ENCODE data around the gene STH.

The STH gene

DNA sequence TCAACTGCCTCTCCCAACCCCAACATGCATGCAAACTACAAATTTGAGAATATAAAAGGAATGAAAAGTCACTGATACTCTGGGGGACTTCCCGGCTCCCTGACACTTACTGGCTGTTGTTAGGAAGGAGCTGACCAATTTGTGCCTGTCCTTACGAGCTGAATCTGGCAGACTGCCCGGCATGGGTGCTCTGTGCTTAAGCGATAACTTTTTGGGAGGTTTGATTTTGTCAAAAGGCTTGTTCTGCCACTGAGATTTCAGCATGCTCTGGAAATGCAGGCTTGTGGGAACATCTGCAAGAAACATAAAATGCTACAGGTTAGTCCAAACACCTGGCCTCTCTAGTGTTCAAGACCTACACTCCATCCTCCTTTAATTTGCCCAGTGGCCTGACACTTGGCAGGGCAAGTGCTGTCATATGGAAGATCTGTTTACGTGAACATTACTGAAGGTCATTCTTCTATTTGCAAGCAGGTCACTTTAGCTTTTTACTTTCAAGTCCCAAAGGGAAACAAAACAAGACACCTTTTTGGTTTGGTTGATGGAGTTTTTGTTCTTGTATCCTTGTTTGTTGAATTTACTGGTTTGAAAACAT, 40.6 kb downstream of the STH start:
- Histone ChIP-seq H3K36me3 (ENCODE audit: control insufficient read depth, insufficient read depth, low read length) (peaks cover 24% of the 10 kb centered on the region), H3K27me3 (ENCODE audit: control insufficient read depth, insufficient read depth, low read length) (no peaks in the 10 kb centered on the region), H3K9ac (ENCODE audit: low read length) (no peak overlapping the region), H3K27ac (ENCODE audit: low read depth, low read length) (no peak overlapping the region), H3K4me3 (ENCODE audit: low read length) (no peak overlapping the region), H3K4me1 (ENCODE audit: control insufficient read depth, insufficient read depth, low read length) (peaks cover 17% of the 10 kb centered on the region)

DNA sequence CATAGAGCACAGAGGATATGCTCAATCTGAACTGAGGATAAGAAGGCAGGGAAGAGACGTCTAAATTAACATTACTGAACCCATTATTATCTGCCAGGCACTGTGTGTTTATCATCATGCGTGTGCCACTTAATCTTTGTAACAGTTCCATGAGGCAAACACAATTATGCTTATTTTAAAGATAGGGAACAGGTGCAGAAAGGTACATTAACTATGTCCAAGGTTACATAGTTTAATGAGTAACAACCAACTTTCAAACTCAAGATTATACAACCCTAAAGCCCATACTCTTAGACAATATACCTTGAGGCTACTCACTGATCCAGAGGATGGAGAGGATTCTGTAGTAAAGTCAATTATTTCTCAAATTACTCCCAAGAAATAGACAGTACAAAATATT, 43.2 kb downstream of the STH start:
- H3K4me1 ChIP-seq (ENCODE audit: control insufficient read depth, insufficient read depth, low read length): peaks cover 12% of the 10 kb centered on the region
- no peak overlapping the region for H3K27ac ChIP-seq (ENCODE audit: low read depth, low read length)
- no peak overlapping the region for H3K9ac ChIP-seq (ENCODE audit: low read length)
- no peaks in the 10 kb centered on the region for H3K27me3 ChIP-seq (ENCODE audit: control insufficient read depth, insufficient read depth, low read length)
- peaks cover 24% of the 10 kb centered on the region for H3K36me3 ChIP-seq (ENCODE audit: control insufficient read depth, insufficient read depth, low read length)
- H3K4me3 ChIP-seq (ENCODE audit: low read length): no peak overlapping the region

DNA sequence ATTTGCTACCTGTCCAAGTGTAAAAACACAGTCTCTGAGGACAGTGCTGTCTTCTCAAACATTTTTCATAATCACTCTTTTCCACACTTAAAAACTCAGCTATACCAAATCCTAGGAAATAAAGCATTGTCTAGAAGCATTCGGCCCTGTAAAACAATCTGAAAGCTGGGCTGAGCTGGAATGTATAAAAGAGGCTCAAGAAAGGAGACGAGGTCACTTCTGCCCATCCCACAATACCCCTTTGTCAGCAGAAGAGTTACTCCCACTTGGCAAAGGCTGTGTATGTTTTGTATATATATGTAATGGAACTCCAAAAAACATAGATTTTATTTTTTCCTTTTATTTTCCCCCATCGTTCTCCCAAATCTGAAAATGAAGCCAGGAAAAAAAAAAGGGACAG, 43.9 kb downstream of the STH start:
- H3K27ac ChIP-seq (ENCODE audit: low read depth, low read length): no peak overlapping the region
- H3K27me3 ChIP-seq (ENCODE audit: control insufficient read depth, insufficient read depth, low read length): no peaks in the 10 kb centered on the region
- H3K36me3 ChIP-seq (ENCODE audit: control insufficient read depth, insufficient read depth, low read length): peaks cover 23% of the 10 kb centered on the region
- no peak overlapping the region for H3K4me3 ChIP-seq (ENCODE audit: low read length)
- peaks cover 12% of the 10 kb centered on the region for H3K4me1 ChIP-seq (ENCODE audit: control insufficient read depth, insufficient read depth, low read length)
- H3K9ac ChIP-seq (ENCODE audit: low read length): no peak overlapping the region

DNA sequence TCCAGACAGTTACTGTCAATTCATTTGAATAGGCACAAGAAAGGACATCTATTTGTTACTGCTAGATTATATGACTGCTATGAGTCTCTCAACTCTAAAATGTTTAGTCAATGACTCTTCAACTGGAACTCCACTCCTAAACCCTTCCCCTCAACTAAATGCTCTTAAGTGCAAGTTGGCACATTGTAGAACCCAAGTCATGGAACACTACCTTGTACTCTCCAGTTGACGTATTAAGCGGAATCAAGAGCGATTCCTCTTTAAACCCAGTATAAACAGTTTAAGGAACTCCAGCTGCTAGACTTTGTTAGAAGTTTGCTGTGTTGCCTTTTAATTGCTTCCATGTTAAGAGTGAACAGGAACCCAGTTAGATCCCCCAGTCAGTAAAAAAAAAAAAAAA, 44.6 kb downstream of the STH start:
- H3K27me3 ChIP-seq (ENCODE audit: control insufficient read depth, insufficient read depth, low read length): no peaks in the 10 kb centered on the region
- H3K9ac ChIP-seq (ENCODE audit: low read length): no peak overlapping the region
- H3K4me3 ChIP-seq (ENCODE audit: low read length): no peak overlapping the region
- peaks cover 12% of the 10 kb centered on the region for H3K4me1 ChIP-seq (ENCODE audit: control insufficient read depth, insufficient read depth, low read length)
- H3K36me3 ChIP-seq (ENCODE audit: control insufficient read depth, insufficient read depth, low read length): peaks cover 20% of the 10 kb centered on the region
- H3K27ac ChIP-seq (ENCODE audit: low read depth, low read length): no peak overlapping the region

DNA sequence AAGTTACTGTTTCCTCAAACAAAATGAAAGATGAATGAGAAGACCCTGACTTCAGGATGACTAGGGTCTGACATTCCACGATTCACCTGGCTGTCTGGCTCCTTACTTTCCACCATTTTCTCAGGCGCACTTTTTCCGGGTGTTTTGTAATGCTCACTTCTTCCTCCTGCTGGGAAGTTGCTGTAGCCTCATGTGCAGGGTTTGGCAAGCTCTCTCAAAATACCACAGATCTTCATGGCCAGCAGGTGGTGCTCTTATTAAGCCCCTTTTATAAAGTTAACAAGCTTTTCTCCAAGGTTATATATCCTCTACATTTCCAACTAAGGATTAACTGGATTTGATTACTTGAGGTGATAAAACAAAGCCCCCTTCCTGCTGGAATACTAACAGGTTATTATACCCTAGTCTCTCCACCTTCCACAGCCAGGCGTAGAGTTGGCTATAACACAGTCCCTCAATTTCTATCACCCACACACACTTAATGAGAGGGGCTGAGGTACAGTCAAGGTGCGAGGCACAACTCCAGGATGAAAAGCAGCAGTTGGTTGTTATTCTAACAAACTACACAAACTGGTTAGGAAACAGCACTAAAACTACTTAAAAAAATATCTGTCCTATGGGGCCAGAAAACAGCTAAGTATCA, 45.4 kb downstream of the STH start:
- peak overlapping the region; percentile 29 for H3K27ac ChIP-seq (ENCODE audit: low read depth, low read length)
- H3K27me3 ChIP-seq (ENCODE audit: control insufficient read depth, insufficient read depth, low read length): no peaks in the 10 kb centered on the region
- peaks cover 13% of the 10 kb centered on the region for H3K36me3 ChIP-seq (ENCODE audit: control insufficient read depth, insufficient read depth, low read length)
- no peak overlapping the region for H3K4me3 ChIP-seq (ENCODE audit: low read length)
- peaks cover 12% of the 10 kb centered on the region for H3K4me1 ChIP-seq (ENCODE audit: control insufficient read depth, insufficient read depth, low read length)
- H3K9ac ChIP-seq (ENCODE audit: low read length): no peak overlapping the region

DNA sequence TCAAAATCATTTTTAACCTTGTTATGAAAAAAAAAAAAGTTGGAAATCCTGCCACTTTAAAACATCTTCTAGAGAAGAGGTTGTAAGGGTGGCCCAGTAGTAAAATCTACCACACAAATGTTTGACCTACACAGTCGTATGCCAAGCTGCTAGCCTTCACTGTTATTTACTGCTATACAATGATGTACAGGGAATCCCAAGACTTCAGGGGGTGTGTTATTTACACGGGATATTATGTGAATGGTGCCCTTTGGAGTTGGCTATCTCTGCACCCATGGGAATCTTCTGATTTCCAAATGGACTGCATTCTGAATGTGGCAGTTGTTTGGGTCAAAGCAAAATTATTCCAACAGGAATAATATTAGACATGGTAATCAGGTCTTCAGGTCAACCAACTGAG, 45.9 kb downstream of the STH start:
- peaks cover 12% of the 10 kb centered on the region for H3K36me3 ChIP-seq (ENCODE audit: control insufficient read depth, insufficient read depth, low read length)
- peaks cover 10% of the 10 kb centered on the region for H3K4me1 ChIP-seq (ENCODE audit: control insufficient read depth, insufficient read depth, low read length)
- no peak overlapping the region for H3K4me3 ChIP-seq (ENCODE audit: low read length)
- no peak overlapping the region for H3K9ac ChIP-seq (ENCODE audit: low read length)
- no peaks in the 10 kb centered on the region for H3K27me3 ChIP-seq (ENCODE audit: control insufficient read depth, insufficient read depth, low read length)
- H3K27ac ChIP-seq (ENCODE audit: low read depth, low read length): no peak overlapping the region

DNA sequence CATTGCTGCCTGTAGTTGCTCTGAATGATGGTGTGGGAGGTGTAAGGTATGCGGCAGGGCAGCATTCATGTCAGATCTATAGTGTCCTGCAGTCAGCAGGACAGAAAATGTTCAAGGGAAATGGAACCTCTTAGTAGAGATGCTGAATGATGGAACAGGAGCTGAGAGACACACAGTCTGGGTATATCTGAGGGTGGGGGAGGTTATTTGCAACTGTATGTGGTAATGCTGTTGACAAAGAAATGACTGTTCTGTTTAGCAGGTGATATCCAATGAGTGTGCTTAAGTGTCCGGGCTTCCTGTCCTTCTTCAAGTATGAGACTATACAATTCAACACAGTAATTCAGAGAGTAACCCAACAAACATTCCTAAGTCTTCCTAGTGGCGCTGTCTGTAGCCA, 46.6 kb downstream of the STH start:
- Histone ChIP-seq H3K4me3 (ENCODE audit: low read length) (no peak overlapping the region), H3K36me3 (ENCODE audit: control insufficient read depth, insufficient read depth, low read length) (peaks cover 18% of the 10 kb centered on the region), H3K9ac (ENCODE audit: low read length) (no peak overlapping the region), H3K27ac (ENCODE audit: low read depth, low read length) (no peak overlapping the region), H3K4me1 (ENCODE audit: control insufficient read depth, insufficient read depth, low read length) (peaks cover 10% of the 10 kb centered on the region), H3K27me3 (ENCODE audit: control insufficient read depth, insufficient read depth, low read length) (no peaks in the 10 kb centered on the region)

DNA sequence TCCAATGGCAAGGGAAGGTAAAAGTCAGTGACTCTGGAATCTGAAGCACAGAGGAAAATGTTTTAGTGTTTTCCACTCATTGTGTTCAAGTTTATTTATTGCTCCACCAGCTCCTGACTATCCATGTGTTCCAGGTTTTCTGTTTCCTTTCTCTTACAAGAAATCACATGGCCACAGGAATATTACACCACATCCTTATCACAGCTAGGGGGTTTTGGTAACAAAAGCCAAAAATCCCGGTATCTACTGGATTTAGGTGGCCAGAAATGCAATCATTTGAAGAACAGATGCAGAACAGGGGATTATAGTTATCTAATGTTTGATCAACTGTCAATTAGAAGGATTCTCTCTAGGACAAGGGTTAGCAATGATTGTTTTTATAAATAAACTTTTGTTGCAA, 47.9 kb downstream of the STH start:
- Histone ChIP-seq H3K36me3 (ENCODE audit: control insufficient read depth, insufficient read depth, low read length) (peaks cover 15% of the 10 kb centered on the region), H3K9ac (ENCODE audit: low read length) (no peak overlapping the region), H3K27ac (ENCODE audit: low read depth, low read length) (no peak overlapping the region), H3K4me3 (ENCODE audit: low read length) (no peak overlapping the region), H3K27me3 (ENCODE audit: control insufficient read depth, insufficient read depth, low read length) (no peaks in the 10 kb centered on the region), H3K4me1 (ENCODE audit: control insufficient read depth, insufficient read depth, low read length) (peaks cover 10% of the 10 kb centered on the region)

DNA sequence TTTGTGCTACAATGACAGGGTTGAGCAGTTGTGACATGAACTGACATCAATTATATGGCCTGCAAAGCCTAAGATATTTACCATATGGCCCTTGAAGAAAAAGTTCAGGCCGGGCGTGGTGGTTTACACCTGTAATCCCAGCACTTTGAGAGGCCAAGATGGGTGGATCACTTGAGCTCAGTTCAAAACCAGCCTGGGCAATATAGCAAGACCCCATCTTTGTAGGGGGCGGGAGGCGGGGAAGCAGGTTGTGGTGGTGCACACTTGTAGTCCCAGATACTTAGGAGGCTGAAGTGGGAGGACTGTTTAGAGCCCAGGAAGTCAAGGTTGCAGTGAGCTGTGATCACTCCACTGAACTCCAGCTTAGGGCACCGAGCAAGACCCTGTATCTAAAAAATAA, 48.3 kb downstream of the STH start:
- Histone ChIP-seq H3K27me3 (ENCODE audit: control insufficient read depth, insufficient read depth, low read length) (no peaks in the 10 kb centered on the region), H3K27ac (ENCODE audit: low read depth, low read length) (no peak overlapping the region), H3K9ac (ENCODE audit: low read length) (no peak overlapping the region), H3K4me1 (ENCODE audit: control insufficient read depth, insufficient read depth, low read length) (peaks cover 10% of the 10 kb centered on the region), H3K4me3 (ENCODE audit: low read length) (no peak overlapping the region), H3K36me3 (ENCODE audit: control insufficient read depth, insufficient read depth, low read length) (peaks cover 15% of the 10 kb centered on the region)

DNA sequence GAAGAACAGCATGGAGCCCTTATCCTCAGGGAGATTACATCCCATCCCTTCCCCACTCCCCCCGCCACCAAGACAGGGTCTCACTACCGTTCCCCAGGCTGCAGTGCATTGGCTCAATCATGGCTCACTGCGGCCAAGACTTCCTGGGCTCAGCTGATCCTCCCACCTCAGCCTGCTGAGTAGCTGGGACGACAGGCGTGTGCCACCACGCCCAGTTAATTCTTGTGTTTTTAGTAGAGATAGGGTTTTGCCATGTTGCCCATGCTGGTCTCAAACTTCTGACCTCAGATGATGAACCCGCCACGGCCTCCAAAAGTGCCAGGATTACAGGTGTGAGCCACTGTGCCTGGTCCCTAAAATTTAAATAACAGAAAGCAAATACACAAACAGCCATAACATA, 48.8 kb downstream of the STH start:
- peaks cover 15% of the 10 kb centered on the region for H3K36me3 ChIP-seq (ENCODE audit: control insufficient read depth, insufficient read depth, low read length)
- H3K9ac ChIP-seq (ENCODE audit: low read length): no peak overlapping the region
- H3K4me1 ChIP-seq (ENCODE audit: control insufficient read depth, insufficient read depth, low read length): peaks cover 10% of the 10 kb centered on the region
- no peaks in the 10 kb centered on the region for H3K27me3 ChIP-seq (ENCODE audit: control insufficient read depth, insufficient read depth, low read length)
- no peak overlapping the region for H3K27ac ChIP-seq (ENCODE audit: low read depth, low read length)
- H3K4me3 ChIP-seq (ENCODE audit: low read length): no peak overlapping the region

All from rectal smooth muscle tissue (tissue), 1 donor.